Neural cell (in vitro differentiated cells): ENCODE results near the gene ZDHHC14. TPM values are rescaled to one million over a fixed set of nuclear protein-coding genes. Genes with fewer than 3 reads are reported as not detected.

ENCODE experiments used
- H2AFZ ChIP-seq: fragments of 200-600, 300-800 bp; sonication (generic), shearing (Covaris generic); 2 replicates; pipeline ENCODE4 v1.6.0; 2014; ENCODE audit warnings: low read depth, mild to moderate bottlenecking, antibody characterized with exemption, low read length, moderate library complexity
- H3F3A ChIP-seq: fragments of 200-600 bp; shearing (Covaris generic); 2 replicates; pipeline ENCODE4 v1.6.1; 2016; ENCODE audit warnings: mild to moderate bottlenecking, moderate library complexity, mixed read lengths, antibody characterized with exemption, low read length; ENCODE audit not compliant: insufficient read depth, poor library complexity, severe bottlenecking
- H3K27ac ChIP-seq: fragments of 200-600, 300-800 bp; sonication (generic), shearing (Covaris generic); 2 replicates; pipeline ENCODE4 v1.5.1; 2014; ENCODE audit warnings: mild to moderate bottlenecking, low read length, moderate library complexity
- H3K27me3 ChIP-seq: fragments of 300-800, 200-600 bp; sonication (generic), shearing (Covaris generic); 2 replicates; pipeline ENCODE4 v1.6.0; 2014; ENCODE audit warnings: mild to moderate bottlenecking, low read depth, low read length, moderate library complexity; ENCODE audit not compliant: insufficient read depth
- H3K36me3 ChIP-seq: fragments of 300-800, 200-600 bp; sonication (generic), shearing (Covaris generic); 2 replicates; pipeline ENCODE4 v1.5.1; 2014; ENCODE audit warnings: mild to moderate bottlenecking, antibody characterized with exemption, low read length, moderate library complexity; ENCODE audit not compliant: insufficient read depth
- H3K4me2 ChIP-seq: fragments of 300-800, 200-600 bp; sonication (generic), shearing (Covaris generic); 2 replicates; pipeline ENCODE4 v1.6.0; 2014; ENCODE audit warnings: mild to moderate bottlenecking, low read length
- H3K4me3 ChIP-seq: fragments of 300-800, 200-600 bp; sonication (generic), shearing (Covaris generic); 2 replicates; pipeline ENCODE4 v1.5.1; 2014; ENCODE audit warnings: mild to moderate bottlenecking, low read length, moderate library complexity
- H3K79me2 ChIP-seq: fragments of 200-600 bp; shearing (Covaris generic); replicated peaks from 2 replicates; pipeline ENCODE4 v1.6.0; 2014; ENCODE audit warnings: mild to moderate bottlenecking, low read length, moderate library complexity; ENCODE audit not compliant: insufficient read depth
- H3K9ac ChIP-seq: fragments of 300-800, 200-600 bp; sonication (generic), shearing (Covaris generic); 2 replicates; pipeline ENCODE4 v1.6.1; 2016; ENCODE audit warnings: mild to moderate bottlenecking, low read length, mixed read lengths
- H3K9me2 ChIP-seq: fragments of 200-600 bp; shearing (Covaris generic); 2 replicates; pipeline ENCODE4 v1.6.1; 2016; ENCODE audit warnings: mild to moderate bottlenecking, low read length, mixed read lengths; ENCODE audit not compliant: insufficient read depth
- H3K9me3 ChIP-seq: fragments of 200-600, 300-800 bp; sonication (generic), shearing (Covaris generic); 2 replicates; pipeline ENCODE4 v1.6.1; 2016; ENCODE audit warnings: mild to moderate bottlenecking, mixed run types, low read length, moderate library complexity, mixed read lengths
- H4K20me1 ChIP-seq: fragments of 200-600 bp; shearing (Covaris generic); 2 replicates; pipeline ENCODE4 v1.6.1; 2016; ENCODE audit warnings: mild to moderate bottlenecking, mixed run types; ENCODE audit not compliant: insufficient read depth
- CTCF ChIP-seq: fragments of 450-650 bp; IDR thresholded peaks from 2 replicates; pipeline ENCODE4 v1.5.1; 2014; ENCODE audit warnings: antibody characterized with exemption, mild to moderate bottlenecking, moderate library complexity; ENCODE audit not compliant: poor library complexity, severe bottlenecking
- EP300 ChIP-seq: fragments of 450-650 bp; conservative IDR thresholded peaks from 2 replicates; pipeline ENCODE4 v1.6.1; 2014; ENCODE audit warnings: antibody characterized with exemption, mild to moderate bottlenecking, moderate library complexity; ENCODE audit not compliant: poor library complexity, severe bottlenecking
- EZH2 ChIP-seq: fragments of 200-600, 300-800 bp; shearing (Covaris generic), sonication (generic); IDR thresholded peaks from 2 replicates; pipeline ENCODE4 v1.6.1; 2014; ENCODE audit warnings: antibody characterized with exemption, low read length, borderline replicate concordance, mild to moderate bottlenecking; ENCODE audit not compliant: insufficient read depth, poor library complexity, severe bottlenecking
- MXI1 ChIP-seq: fragments of 450-650 bp; conservative IDR thresholded peaks from 2 replicates; pipeline ENCODE4 v1.6.1; 2014; ENCODE audit warnings: antibody characterized with exemption, mild to moderate bottlenecking; ENCODE audit not compliant: poor library complexity, severe bottlenecking
- POLR2AphosphoS5 ChIP-seq: IDR thresholded peaks from 2 replicates; pipeline ENCODE4 v1.6.1; 2012
- RAD21 ChIP-seq: fragments of 450-650 bp; conservative IDR thresholded peaks from 2 replicates; pipeline ENCODE4 v1.6.1; 2014; ENCODE audit warnings: antibody characterized with exemption, mild to moderate bottlenecking, moderate library complexity
- REST ChIP-seq: IDR thresholded peaks from 2 replicates; pipeline ENCODE4 v1.6.1; 2012; ENCODE audit warnings: borderline replicate concordance
- SMC3 ChIP-seq: fragments of 450-650 bp; conservative IDR thresholded peaks from 2 replicates; pipeline ENCODE4 v1.6.1; 2014; ENCODE audit warnings: antibody characterized with exemption, mild to moderate bottlenecking, moderate library complexity; ENCODE audit not compliant: poor library complexity
- TAF1 ChIP-seq: IDR thresholded peaks from 2 replicates; pipeline ENCODE4 v1.6.1; 2012; ENCODE audit warnings: low read depth
- polyA plus RNA-seq: library from polyadenylated mRNA; depleted of rRNA; stranded (reverse); fragments of >200 nt; gene quantifications from 2 replicates; pipeline ENCODE4 v1.2.3, GENCODE V29; 2014

The ZDHHC14 gene
- polyA plus RNA-seq, 1 donor from 2014 or later = 4.1 TPM

- no peaks in the 10 kb centered on the region for H3K27me3 ChIP-seq
- H4K20me1 ChIP-seq = no peaks in the 10 kb centered on the region
- no peaks in the 10 kb centered on the region for H3K79me2 ChIP-seq
- TF ChIP-seq POLR2AphosphoS5 = no peak
- no peak for TF ChIP-seq TAF1
- TF ChIP-seq EZH2 = no peak
- H3K9ac ChIP-seq = no peak overlapping the region
- H3F3A ChIP-seq = no peaks in the 10 kb centered on the region
- no peak overlapping the region for H3K4me2 ChIP-seq
- no peaks in the 10 kb centered on the region for H3K9me2 ChIP-seq
- no peaks in the 10 kb centered on the region for H3K36me3 ChIP-seq
- H3K27ac ChIP-seq = no peak overlapping the region
- no peaks in the 10 kb centered on the region for H3K9me3 ChIP-seq
- no peak overlapping the region for H2AFZ ChIP-seq
- no peak overlapping the region for H3K4me3 ChIP-seq
Measured at GRCh38 chr6:157459327-157459726, 78.3 kb downstream of the ZDHHC14 start.

GRCh38 chr6:157460182-157460999, 79.4 kb downstream of the ZDHHC14 start:
- no peaks in the 10 kb centered on the region for H3F3A ChIP-seq
- no peaks in the 10 kb centered on the region for H3K79me2 ChIP-seq
- H3K27ac ChIP-seq = no peak overlapping the region
- H3K4me2 ChIP-seq = no peak overlapping the region
- no peaks in the 10 kb centered on the region for H4K20me1 ChIP-seq
- TF ChIP-seq RAD21 (no peak), CTCF (no peak), POLR2AphosphoS5 (no peak), SMC3 (no peak), TAF1 (no peak), MXI1 (no peak), EZH2 (no peak), EP300 (no peak), REST (no peak)
- H3K9ac ChIP-seq = no peak overlapping the region
- no peaks in the 10 kb centered on the region for H3K36me3 ChIP-seq
- H2AFZ ChIP-seq = no peak overlapping the region
- H3K4me3 ChIP-seq = no peak overlapping the region
- no peaks in the 10 kb centered on the region for H3K27me3 ChIP-seq
- H3K9me3 ChIP-seq = no peaks in the 10 kb centered on the region
- no peaks in the 10 kb centered on the region for H3K9me2 ChIP-seq
